IPS-20b (cell line): ENCODE measurements around the gene CA12.

Experiments used
- H3K27ac ChIP-seq: one replicate; pipeline ENCODE4 v1.5.1; 2013; ENCODE audit warnings: low read length
- H3K27me3 ChIP-seq: 2 replicates; pipeline ENCODE4 v1.6.1; 2013; ENCODE audit warnings: mild to moderate bottlenecking, low read length, inconsistent platforms; ENCODE audit not compliant: insufficient read depth
- H3K36me3 ChIP-seq: 2 replicates; pipeline ENCODE4 v1.6.1; 2013; ENCODE audit warnings: low read depth, mild to moderate bottlenecking, inconsistent platforms, low read length, moderate library complexity; ENCODE audit not compliant: insufficient read depth
- H3K4me1 ChIP-seq: 2 replicates; pipeline ENCODE4 v1.6.1; 2013; ENCODE audit warnings: mild to moderate bottlenecking, control low read depth, inconsistent platforms, low read length, moderate library complexity; ENCODE audit not compliant: insufficient read depth
- H3K4me3 ChIP-seq: 2 replicates; pipeline ENCODE4 v1.5.1; 2013; ENCODE audit warnings: mild to moderate bottlenecking, low read length, inconsistent platforms
- H3K9ac ChIP-seq: 2 replicates; pipeline ENCODE4 v1.6.1; 2013; ENCODE audit warnings: low read depth, mild to moderate bottlenecking, inconsistent platforms, low read length, moderate library complexity
- H3K9me3 ChIP-seq: 2 replicates; pipeline ENCODE4 v1.6.1; 2013; ENCODE audit warnings: mild to moderate bottlenecking, low read depth, low read length, inconsistent platforms; ENCODE audit not compliant: insufficient read depth

CA12 gene

GRCh38 chr15:63339006-63339766 lies 42.5 kb downstream of the CA12 start:
- Histone ChIP-seq H3K27ac (no peak overlapping the region), H3K27me3 (no peaks in the 10 kb centered on the region; the same call in 1 of the 2 replicates), H3K4me3 (peak overlapping the region; percentile 41; the same call in 1 of the 2 replicates), H3K9me3 (no peaks in the 10 kb centered on the region), H3K36me3 (no peaks in the 10 kb centered on the region), H3K9ac (no peak overlapping the region), H3K4me1 (peaks cover 25% of the 10 kb centered on the region)

- Histone ChIP-seq H3K27ac (no peak overlapping the region), H3K36me3 (no peaks in the 10 kb centered on the region), H3K4me1 (peaks cover 25% of the 10 kb centered on the region), H3K4me3 (no peak overlapping the region), H3K9ac (no peak overlapping the region), H3K27me3 (no peaks in the 10 kb centered on the region; the same call in 1 of the 2 replicates), H3K9me3 (no peaks in the 10 kb centered on the region)
These were observed 43.5 kb downstream of the CA12 start for GRCh38 chr15:63338170-63338569.

- H3K27ac ChIP-seq, result no peak overlapping the region
These were observed 44.6 kb downstream of the CA12 start for GRCh38 chr15:63337046-63337445.

GRCh38 chr15:63335543-63336240 lies 46.0 kb downstream of the CA12 start:
- peaks cover 15% of the 10 kb centered on the region for H3K4me1 ChIP-seq
- H3K27ac ChIP-seq, result no peak overlapping the region
- H3K36me3 ChIP-seq, result no peaks in the 10 kb centered on the region
- H3K27me3 ChIP-seq, result no peaks in the 10 kb centered on the region; the same call in 1 of the 2 replicates
- no peaks in the 10 kb centered on the region for H3K9me3 ChIP-seq
- H3K4me3 ChIP-seq, result no peak overlapping the region
- H3K9ac ChIP-seq, result no peak overlapping the region

More at GRCh38 chr15:63337046-63337445, 44.6 kb downstream of the CA12 start:
- Histone ChIP-seq H3K36me3 (no peaks in the 10 kb centered on the region), H3K4me3 (no peak overlapping the region), H3K9me3 (no peaks in the 10 kb centered on the region), H3K4me1 (peaks cover 25% of the 10 kb centered on the region), H3K27me3 (no peaks in the 10 kb centered on the region; the same call in 1 of the 2 replicates), H3K9ac (no peak overlapping the region)

- Histone ChIP-seq H3K36me3 (no peaks in the 10 kb centered on the region), H3K9me3 (no peaks in the 10 kb centered on the region), H3K9ac (no peak overlapping the region), H3K4me3 (no peak overlapping the region), H3K27ac (no peak overlapping the region), H3K27me3 (no peaks in the 10 kb centered on the region), H3K4me1 (peaks cover 6% of the 10 kb centered on the region; the same call in 1 of the 2 replicates)
These were observed 46.8 kb downstream of the CA12 start for GRCh38 chr15:63334821-63335220.

- Histone ChIP-seq H3K9me3 (no peaks in the 10 kb centered on the region), H3K36me3 (no peaks in the 10 kb centered on the region), H3K9ac (no peak overlapping the region), H3K4me1 (no peaks in the 10 kb centered on the region), H3K4me3 (no peak overlapping the region), H3K27ac (no peak overlapping the region), H3K27me3 (no peaks in the 10 kb centered on the region)
These were observed 49.1 kb downstream of the CA12 start for GRCh38 chr15:63332367-63333124.

GRCh38 chr15:63331456-63331855 lies 50.2 kb downstream of the CA12 start:
- H3K4me3 ChIP-seq, result no peak overlapping the region
- no peak overlapping the region for H3K27ac ChIP-seq
- no peak overlapping the region for H3K9ac ChIP-seq
- H3K4me1 ChIP-seq, result no peaks in the 10 kb centered on the region
- H3K36me3 ChIP-seq, result no peaks in the 10 kb centered on the region
- no peaks in the 10 kb centered on the region for H3K27me3 ChIP-seq
- no peaks in the 10 kb centered on the region for H3K9me3 ChIP-seq

GRCh38 chr15:63330926-63331325 lies 50.7 kb downstream of the CA12 start:
- no peaks in the 10 kb centered on the region for H3K27me3 ChIP-seq
- H3K4me1 ChIP-seq, result no peaks in the 10 kb centered on the region
- no peak overlapping the region for H3K4me3 ChIP-seq
- no peaks in the 10 kb centered on the region for H3K36me3 ChIP-seq
- no peak overlapping the region for H3K9ac ChIP-seq
- no peak overlapping the region for H3K27ac ChIP-seq
- H3K9me3 ChIP-seq, result no peaks in the 10 kb centered on the region

- Histone ChIP-seq H3K27ac (no peak overlapping the region), H3K27me3 (no peaks in the 10 kb centered on the region), H3K4me1 (no peaks in the 10 kb centered on the region), H3K36me3 (no peaks in the 10 kb centered on the region), H3K9me3 (no peaks in the 10 kb centered on the region), H3K4me3 (no peak overlapping the region), H3K9ac (no peak overlapping the region)
These were observed 51.9 kb downstream of the CA12 start for GRCh38 chr15:63329567-63330350.

GRCh38 chr15:63327648-63328421 lies 53.8 kb downstream of the CA12 start:
- H3K27ac ChIP-seq, result no peak overlapping the region

More at GRCh38 chr15:63327648-63328421, 53.8 kb downstream of the CA12 start:
- H3K4me3 ChIP-seq, result no peak overlapping the region
- no peak overlapping the region for H3K9ac ChIP-seq
- no peaks in the 10 kb centered on the region for H3K27me3 ChIP-seq
- no peaks in the 10 kb centered on the region for H3K9me3 ChIP-seq
- H3K4me1 ChIP-seq, result peaks cover 3% of the 10 kb centered on the region; the same call in 1 of the 2 replicates
- H3K36me3 ChIP-seq, result no peaks in the 10 kb centered on the region
